ENCODE data around the gene NAT8. TPM values are rescaled to one million over a fixed set of nuclear protein-coding genes. Genes with fewer than 3 reads are reported as not detected.
"Not testable (repeated sequence)": the region's sequence is repeated elsewhere in the genome, so short reads cannot be mapped to it uniquely, and the experiment has no call there.

The NAT8 gene
- polyA plus RNA-seq, 1 of the 3 experiments (the other 2 are of a cell fraction) = not detected

DNA sequence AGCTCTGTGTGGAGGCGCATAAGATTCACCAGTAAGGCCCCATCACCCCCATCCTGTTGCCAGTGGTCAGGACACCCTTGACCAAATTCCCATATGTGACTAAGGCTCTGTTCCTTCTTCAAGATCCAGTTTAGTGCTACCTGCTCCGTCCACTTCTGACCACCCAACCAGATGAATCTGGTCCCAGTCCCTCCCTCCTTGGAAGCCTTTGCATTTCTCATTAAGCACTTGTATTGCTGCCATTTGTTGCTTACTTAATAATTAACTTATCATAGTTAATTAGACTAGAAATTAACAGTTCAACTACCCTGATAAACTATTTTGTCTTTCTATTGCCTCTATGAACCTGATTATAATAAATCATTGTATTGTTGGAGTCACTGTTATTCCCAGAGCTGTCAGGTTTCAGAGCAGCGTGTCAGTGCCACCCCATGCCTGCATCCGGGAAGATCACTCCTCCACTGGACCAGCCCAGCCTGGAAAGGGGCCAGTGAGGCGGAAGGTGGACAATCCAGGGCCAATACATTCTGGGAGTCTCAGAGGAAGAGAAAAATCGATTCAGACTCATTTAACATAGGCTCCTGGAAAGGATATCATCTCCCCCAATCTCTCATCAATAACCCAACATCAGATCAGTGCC lies 9.5 kb upstream of the NAT8 start (continued):
- no peak for TF ChIP-seq GATA2 (CRISPR knock-in tag; IDR thresholded peaks at IDR 0.05)
- no peak for TF ChIP-seq FOSL2 (IDR thresholded peaks at IDR 0.05; ENCODE audit: borderline replicate concordance, low read depth)
- no peak for TF ChIP-seq TEAD4 (IDR thresholded peaks at IDR 0.05; ENCODE audit: borderline replicate concordance, insufficient read depth)
- no peak for TF ChIP-seq EP300 (IDR thresholded peaks at IDR 0.05; ENCODE audit: borderline replicate concordance in 1 of 2, low read depth in 1 of 2, low read length in 1 of 2)
- no peak for TF ChIP-seq SIN3A (IDR thresholded peaks at IDR 0.05; ENCODE audit: borderline replicate concordance, low read depth, low read length)

DNA sequence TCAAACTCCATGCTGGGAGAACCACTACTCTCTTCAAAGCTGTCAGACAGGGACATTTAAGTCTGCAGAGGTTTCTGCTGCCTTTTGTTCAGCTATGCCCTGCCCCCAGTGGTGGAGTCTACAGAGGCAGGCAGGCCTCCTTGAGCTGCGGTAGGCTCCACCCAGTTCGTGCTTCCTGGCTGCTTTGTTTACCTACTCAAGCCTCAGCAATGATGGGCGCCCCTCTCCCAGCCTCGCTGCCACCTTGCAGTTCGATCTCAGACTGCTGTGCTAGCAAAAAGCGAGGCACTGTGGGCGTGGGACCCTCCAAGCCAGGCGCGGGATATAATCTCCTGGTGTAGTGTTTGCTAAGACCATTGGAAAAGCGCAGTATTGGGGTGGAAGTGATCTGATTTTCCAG lies 5.5 kb upstream of the NAT8 start:
- H3K4me1 ChIP-seq (ENCODE audit: control insufficient read depth in 1 of 2, insufficient read depth in 2 of 2, low read depth in 1 of 2, low read length in 1 of 2); H2AFZ ChIP-seq (ENCODE audit: low read depth); H3F3A ChIP-seq (replicated peaks; ENCODE audit: insufficient read depth); CTCF ChIA-PET; H3K9me3 ChIP-seq; H3K79me2 ChIP-seq (ENCODE audit: insufficient read depth); H3K27me3 ChIP-seq (ENCODE audit: insufficient read depth); DNase-seq; H3K9me2 ChIP-seq; H3K36me3 ChIP-seq (replicated peaks in 1 of 2; ENCODE audit: control insufficient read depth in 1 of 2, insufficient read depth in 2 of 2, low read length in 1 of 2); H3K27ac ChIP-seq (ENCODE audit: low read depth in 2 of 2, low read length in 1 of 2); H3K4me2 ChIP-seq; H3K4me3 ChIP-seq (ENCODE audit: low read depth in 2 of 2, low read length in 1 of 2); POLR2A ChIA-PET; H3K9ac ChIP-seq; H4K20me1 ChIP-seq (ENCODE audit: insufficient read depth): not testable (repeated sequence)
- 58% methylated on average over 9 of the region's 10 CpGs for WGBS (ENCODE audit: low lambda C conversion rate)

DNA sequence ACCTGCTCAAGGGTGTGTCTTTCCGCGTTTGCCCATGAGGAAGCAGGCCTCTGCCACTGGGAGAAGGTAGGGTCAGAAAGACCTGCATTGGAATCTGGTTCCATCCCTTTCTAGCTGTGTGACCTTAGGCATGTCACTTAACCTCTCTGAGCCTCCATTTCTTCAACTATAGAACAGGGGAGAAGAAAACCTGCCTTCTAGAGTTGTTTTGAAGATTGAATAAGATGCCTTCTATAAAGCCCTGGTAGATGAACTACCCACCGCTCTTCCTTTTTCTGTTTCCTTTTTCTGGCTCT lies 507 bp downstream of the NAT8 start:
- Histone ChIP-seq H3K4me3 (ENCODE audit: low read depth in 2 of 2, low read length in 1 of 2) (no peak overlapping the region), H3K9ac (no peak overlapping the region), H2AFZ (ENCODE audit: low read depth) (no peak overlapping the region), H3K4me2 (no peak overlapping the region), H3K27me3 (ENCODE audit: insufficient read depth) (no peaks in the 10 kb centered on the region), H3K4me1 (ENCODE audit: control insufficient read depth in 1 of 2, insufficient read depth in 2 of 2, low read depth in 1 of 2, low read length in 1 of 2) (no peaks in the 10 kb centered on the region), H4K20me1 (ENCODE audit: insufficient read depth) (no peaks in the 10 kb centered on the region), H3F3A (replicated peaks; ENCODE audit: insufficient read depth) (no peaks in the 10 kb centered on the region), H3K9me2 (no peaks in the 10 kb centered on the region), H3K36me3 (replicated peaks in 1 of 2; ENCODE audit: control insufficient read depth in 1 of 2, insufficient read depth in 2 of 2, low read length in 1 of 2) (no peaks in the 10 kb centered on the region), H3K27ac (ENCODE audit: low read depth in 2 of 2, low read length in 1 of 2) (no peak overlapping the region), H3K9me3 (no peaks in the 10 kb centered on the region), H3K79me2 (ENCODE audit: insufficient read depth) (no peaks in the 10 kb centered on the region)
- WGBS (ENCODE audit: low lambda C conversion rate) = 73% methylated on average over 3 of the region's 3 CpGs
- TF ChIP-seq NRF1 (IDR thresholded peaks at IDR 0.05; ENCODE audit: low read depth, low read length) (no peak), NFIC (IDR thresholded peaks at IDR 0.05; ENCODE audit: borderline replicate concordance) (no peak)
- TF ChIP-seq, protein P1, sequence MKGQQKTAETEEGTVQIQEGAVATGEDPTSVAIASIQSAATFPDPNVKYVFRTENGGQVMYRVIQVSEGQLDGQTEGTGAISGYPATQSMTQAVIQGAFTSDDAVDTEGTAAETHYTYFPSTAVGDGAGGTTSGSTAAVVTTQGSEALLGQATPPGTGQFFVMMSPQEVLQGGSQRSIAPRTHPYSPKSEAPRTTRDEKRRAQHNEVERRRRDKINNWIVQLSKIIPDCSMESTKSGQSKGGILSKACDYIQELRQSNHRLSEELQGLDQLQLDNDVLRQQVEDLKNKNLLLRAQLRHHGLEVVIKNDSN (IDR thresholded peaks at IDR 0.05; ENCODE audit: borderline replicate concordance, low read depth) = no peak
- DNase-seq = no peak
- CTCF ChIA-PET = no interaction called here
- POLR2A ChIA-PET = no interaction called here
